ENCODE measurements around the gene TMEM59L. TPM values are rescaled to one million over a fixed set of nuclear protein-coding genes. Genes with fewer than 3 reads are reported as not detected.

TMEM59L gene
- total and polyA plus RNA-seq, 9 of the 15 experiments (the other 6 are each of a cell fraction or from before 2014, with no cell fraction given) = 0.37 TPM; not detected in 8

DNA sequence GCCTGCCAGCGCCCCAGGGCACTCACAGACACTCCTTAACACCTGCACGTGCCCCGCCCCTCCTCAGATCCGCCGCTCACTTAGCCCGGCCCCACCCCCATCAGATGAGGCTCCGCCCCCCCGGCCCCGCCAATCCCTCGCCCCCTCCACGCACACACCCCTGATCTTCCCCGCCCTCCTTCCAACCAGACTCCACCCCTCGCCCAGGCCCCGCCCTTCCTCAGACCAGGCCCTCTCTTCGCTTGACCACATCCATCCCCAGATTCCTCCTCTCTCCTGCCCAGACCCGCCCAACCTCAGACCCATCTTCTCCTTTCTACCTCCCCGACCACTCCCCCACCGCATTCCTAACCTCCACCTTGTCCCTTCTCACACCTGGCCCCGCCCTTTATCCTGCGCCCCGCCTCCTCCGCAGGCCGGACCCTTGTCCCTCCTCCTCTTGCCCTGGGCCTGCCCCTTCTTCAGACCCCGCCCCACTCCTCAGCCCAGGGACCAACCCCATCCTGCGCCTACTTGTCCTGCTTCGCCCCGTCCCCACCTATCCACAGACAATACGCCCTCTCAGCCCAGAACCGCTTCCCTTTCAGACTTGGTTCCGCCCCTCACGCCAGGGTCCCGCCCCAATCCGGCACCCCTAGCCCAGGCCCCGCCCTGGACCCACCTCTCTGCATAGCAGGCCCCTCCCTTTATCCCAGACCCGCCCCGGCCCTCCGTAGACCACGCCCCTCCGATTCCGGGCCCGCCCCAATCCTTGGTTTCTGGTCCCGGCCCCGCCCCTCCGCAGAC lies 23.7 kb downstream of the TMEM59L start:
- CTCF ChIA-PET (ENCODE audit: low intra/inter-chr PET ratio) = no interaction called here
- Histone ChIP-seq H3K9ac (ENCODE audit: insufficient read depth in 1 of 2, low read depth in 2 of 2, low read length in 2 of 2) (peak overlapping the region; percentile 41 to 87; a peak in 3 of 4 replicates), H3K4me3 (peak overlapping the region; percentile 100), H2AFZ (ENCODE audit: low read depth, low read length) (peak overlapping the region; percentile 98), H3K36me3 (ENCODE audit: control insufficient read depth, insufficient read depth, low read length) (no peaks in the 10 kb centered on the region), H3K27ac (ENCODE audit: extremely low read depth, low read depth, low read length) (peak overlapping the region; percentile 44), H3K4me1 (replicated peaks in 1 of 2; ENCODE audit: control insufficient read depth in 2 of 2, insufficient read depth in 2 of 2, low read length in 2 of 2) (peaks cover 4 to 25% of the 10 kb centered on the region in 2 experiments; a peak in 4 of 5 replicates), H3K4me2 (ENCODE audit: insufficient read depth, low read length) (peak overlapping the region; percentile 91), H4K20me1 (replicated peaks; ENCODE audit: control insufficient read depth, insufficient read depth, low read length) (0 out of 2 replicates have a peak, but pooled peaks cover 3% of the 10 kb centered on the region), H3K9me1 (ENCODE audit: control insufficient read depth, insufficient read depth, low read length) (no peaks in the 10 kb centered on the region), H3K9me3 (replicated peaks; ENCODE audit: control insufficient read depth, insufficient read depth, low read depth, low read length) (no peaks in the 10 kb centered on the region), H3K79me2 (ENCODE audit: control insufficient read depth, insufficient read depth, low read length) (peaks cover 21% of the 10 kb centered on the region), H3K27me3 (ENCODE audit: control insufficient read depth in 2 of 2, insufficient read depth in 2 of 2, low read length in 2 of 2) (peaks cover 10 to 16% of the 10 kb centered on the region in 2 experiments; a peak in 4 of 5 replicates)
- ATAC-seq (peak; percentile 95), DNase-seq (ENCODE audit: extremely low read depth in 1 of 4, low spot score in 3 of 4) (peak; percentile 94 to 99 (median 98)), FAIRE-seq (peak; percentile 88)
- BruUV-seq (replicated peaks) = no TSS peak
- WGBS (ENCODE audit: insufficient coverage, low coverage, missing lambda C conversion rate) = 0% methylated on average over 19 of the region's 44 CpGs
- intact Hi-C loops (cut with micrococcal nuclease) = loop anchor here (5.0 kb wide), 2 partner anchors 44 to 196 kb away; partner anchors contain the start of gene UPF1
- POLR2A ChIA-PET = no interaction called here
- in situ Hi-C loops (cut with MboI) = no loop called here
- no peak for TF ChIP-seq NR4A1 (CRISPR knock-in tag; IDR thresholded peaks at IDR 0.05)
- TF ChIP-seq NR4A1 (tag; IDR thresholded peaks at IDR 0.05) = no peak
- TF ChIP-seq, protein P1, sequence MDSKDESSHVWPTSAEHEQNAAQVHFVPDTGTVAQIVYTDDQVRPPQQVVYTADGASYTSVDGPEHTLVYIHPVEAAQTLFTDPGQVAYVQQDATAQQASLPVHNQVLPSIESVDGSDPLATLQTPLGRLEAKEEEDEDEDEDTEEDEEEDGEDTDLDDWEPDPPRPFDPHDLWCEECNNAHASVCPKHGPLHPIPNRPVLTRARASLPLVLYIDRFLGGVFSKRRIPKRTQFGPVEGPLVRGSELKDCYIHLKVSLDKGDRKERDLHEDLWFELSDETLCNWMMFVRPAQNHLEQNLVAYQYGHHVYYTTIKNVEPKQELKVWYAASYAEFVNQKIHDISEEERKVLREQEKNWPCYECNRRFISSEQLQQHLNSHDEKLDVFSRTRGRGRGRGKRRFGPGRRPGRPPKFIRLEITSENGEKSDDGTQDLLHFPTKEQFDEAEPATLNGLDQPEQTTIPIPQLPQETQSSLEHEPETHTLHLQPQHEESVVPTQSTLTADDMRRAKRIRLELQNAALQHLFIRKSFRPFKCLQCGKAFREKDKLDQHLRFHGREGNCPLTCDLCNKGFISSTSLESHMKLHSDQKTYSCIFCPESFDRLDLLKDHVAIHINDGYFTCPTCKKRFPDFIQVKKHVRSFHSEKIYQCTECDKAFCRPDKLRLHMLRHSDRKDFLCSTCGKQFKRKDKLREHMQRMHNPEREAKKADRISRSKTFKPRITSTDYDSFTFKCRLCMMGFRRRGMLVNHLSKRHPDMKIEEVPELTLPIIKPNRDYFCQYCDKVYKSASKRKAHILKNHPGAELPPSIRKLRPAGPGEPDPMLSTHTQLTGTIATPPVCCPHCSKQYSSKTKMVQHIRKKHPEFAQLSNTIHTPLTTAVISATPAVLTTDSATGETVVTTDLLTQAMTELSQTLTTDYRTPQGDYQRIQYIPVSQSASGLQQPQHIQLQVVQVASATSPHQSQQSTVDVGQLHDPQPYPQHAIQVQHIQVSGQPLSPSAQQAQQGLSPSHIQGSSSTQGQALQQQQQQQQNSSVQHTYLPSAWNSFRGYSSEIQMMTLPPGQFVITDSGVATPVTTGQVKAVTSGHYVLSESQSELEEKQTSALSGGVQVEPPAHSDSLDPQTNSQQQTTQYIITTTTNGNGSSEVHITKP (IDR thresholded peaks at IDR 0.05; ENCODE audit: partially characterized antibody) = peak; percentile 70
- TF ChIP-seq SP1 (CRISPR knock-in tag; IDR thresholded peaks at IDR 0.05) = peak; percentile 97
- no peak for TF ChIP-seq EP400 (IDR thresholded peaks at IDR 0.05)
- TF ChIP-seq, protein P2, sequence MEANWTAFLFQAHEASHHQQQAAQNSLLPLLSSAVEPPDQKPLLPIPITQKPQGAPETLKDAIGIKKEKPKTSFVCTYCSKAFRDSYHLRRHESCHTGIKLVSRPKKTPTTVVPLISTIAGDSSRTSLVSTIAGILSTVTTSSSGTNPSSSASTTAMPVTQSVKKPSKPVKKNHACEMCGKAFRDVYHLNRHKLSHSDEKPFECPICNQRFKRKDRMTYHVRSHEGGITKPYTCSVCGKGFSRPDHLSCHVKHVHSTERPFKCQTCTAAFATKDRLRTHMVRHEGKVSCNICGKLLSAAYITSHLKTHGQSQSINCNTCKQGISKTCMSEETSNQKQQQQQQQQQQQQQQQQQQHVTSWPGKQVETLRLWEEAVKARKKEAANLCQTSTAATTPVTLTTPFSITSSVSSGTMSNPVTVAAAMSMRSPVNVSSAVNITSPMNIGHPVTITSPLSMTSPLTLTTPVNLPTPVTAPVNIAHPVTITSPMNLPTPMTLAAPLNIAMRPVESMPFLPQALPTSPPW (CRISPR knock-in tag; IDR thresholded peaks at IDR 0.05) = 0 out of 2 replicates have a peak, but pooled peaks have one; percentile 77
- TF ChIP-seq MBD2 (IDR thresholded peaks at IDR 0.05; ENCODE audit: borderline replicate concordance, low read depth) = peak; percentile 73; the same call in 1 of the 2 replicates
- peak; percentile 50; the same call in 1 of the 2 replicates for TF ChIP-seq PHB2 (IDR thresholded peaks at IDR 0.05; ENCODE audit: low read depth)
- TF ChIP-seq RAD51 (IDR thresholded peaks at IDR 0.05; ENCODE audit: borderline replicate concordance, low read depth) = no peak
- TF ChIP-seq DNMT1 (IDR thresholded peaks at IDR 0.05) = peak; percentile 71; the same call in 1 of the 2 replicates
- TF ChIP-seq OTX1 (CRISPR knock-in tag; IDR thresholded peaks at IDR 0.05) = peak; percentile 98
